H9 (cell line): ENCODE measurements around the gene CFAP45. TPM values are rescaled to one million over a fixed set of nuclear protein-coding genes. Genes with fewer than 3 reads are reported as not detected.

Experiments
- DNase-seq: peaks from one replicate; pipeline ENCODE4 v3.0.0-alpha.2; 2017
- H2AFZ ChIP-seq: one replicate; pipeline ENCODE4 v1.6.1; 2013; ENCODE audit warnings: mild to moderate bottlenecking, low read length, control low read depth, moderate library complexity
- H2AK5ac ChIP-seq: 2 replicates; pipeline ENCODE4 v1.6.1; 2013; ENCODE audit warnings: low read length, control low read depth, mixed read lengths; ENCODE audit not compliant: insufficient read length
- H2BK120ac ChIP-seq: one replicate; pipeline ENCODE4 v1.6.1; 2013; ENCODE audit warnings: low read depth, mild to moderate bottlenecking, low read length, control low read depth, inconsistent platforms; ENCODE audit not compliant: poor library complexity, severe bottlenecking
- H2BK12ac ChIP-seq: 2 replicates; pipeline ENCODE4 v1.6.1; 2013; ENCODE audit warnings: low read length, control low read depth, mixed read lengths, low read depth; ENCODE audit not compliant: insufficient read length
- H2BK15ac ChIP-seq: 2 replicates; pipeline ENCODE4 v1.6.1; 2013; ENCODE audit warnings: low read depth, low read length, control low read depth
- H2BK20ac ChIP-seq: one replicate; pipeline ENCODE4 v1.6.1; 2013; ENCODE audit warnings: low read depth, mild to moderate bottlenecking, low read length, control low read depth, inconsistent platforms; ENCODE audit not compliant: poor library complexity, severe bottlenecking
- H2BK5ac ChIP-seq: 2 replicates; pipeline ENCODE4 v1.6.1; 2013; ENCODE audit warnings: low read length, control low read depth, mixed read lengths; ENCODE audit not compliant: insufficient read length
- H3K14ac ChIP-seq: 2 replicates; pipeline ENCODE4 v1.6.1; 2013; ENCODE audit warnings: low read length, control low read depth; ENCODE audit not compliant: insufficient read depth
- H3K18ac ChIP-seq: 2 replicates; pipeline ENCODE4 v1.6.1; 2013; ENCODE audit warnings: low read depth, mild to moderate bottlenecking, mixed read lengths, low read length, control low read depth; ENCODE audit not compliant: insufficient read length
- H3K23ac ChIP-seq: 2 replicates; pipeline ENCODE4 v1.6.1; 2013; ENCODE audit warnings: low read length, control low read depth, mixed read lengths, low read depth; ENCODE audit not compliant: insufficient read length
- H3K23me2 ChIP-seq: 2 replicates; pipeline ENCODE4 v1.6.1; 2013; ENCODE audit warnings: low read depth, mild to moderate bottlenecking, mixed read lengths, low read length, control low read depth; ENCODE audit not compliant: insufficient read length, poor library complexity, severe bottlenecking
- H3K27ac ChIP-seq: 2 replicates; pipeline ENCODE4 v1.5.1; 2013; ENCODE audit warnings: low read length, control low read depth, mixed read lengths, low read depth; ENCODE audit not compliant: insufficient read length
- H3K27me3 ChIP-seq: 2 replicates; pipeline ENCODE4 v1.6.1; 2013; ENCODE audit warnings: low read length, control low read depth, inconsistent platforms; ENCODE audit not compliant: insufficient read depth
- H3K4ac ChIP-seq: 2 replicates; pipeline ENCODE4 v1.6.1; 2013; ENCODE audit warnings: low read depth, mild to moderate bottlenecking, control low read depth, inconsistent platforms, low read length, moderate library complexity
- H3K4me1 ChIP-seq: 2 replicates; pipeline ENCODE4 v1.6.1; 2013; ENCODE audit warnings: low read length, control low read depth, inconsistent platforms; ENCODE audit not compliant: insufficient read depth
- H3K4me2 ChIP-seq: 2 replicates; pipeline ENCODE4 v1.6.1; 2013; ENCODE audit warnings: low read length, control low read depth, mixed read lengths; ENCODE audit not compliant: insufficient read length, insufficient read depth
- H3K56ac ChIP-seq: 2 replicates; pipeline ENCODE4 v1.6.1; 2013; ENCODE audit warnings: low read depth, mild to moderate bottlenecking, mixed read lengths, low read length, control low read depth; ENCODE audit not compliant: insufficient read length
- H3K79me1 ChIP-seq: 2 replicates; pipeline ENCODE4 v1.6.1; 2013; ENCODE audit warnings: low read depth, mild to moderate bottlenecking, moderate library complexity, low read length, control low read depth, inconsistent platforms; ENCODE audit not compliant: insufficient read depth, poor library complexity, severe bottlenecking
- H3K79me2 ChIP-seq: 2 replicates; pipeline ENCODE4 v1.6.1; 2013; ENCODE audit warnings: low read length, control low read depth, inconsistent platforms; ENCODE audit not compliant: insufficient read depth
- H3K9ac ChIP-seq: 2 replicates; pipeline ENCODE4 v1.6.1; 2013; ENCODE audit warnings: low read length, control low read depth, mixed read lengths; ENCODE audit not compliant: insufficient read length; ENCODE audit errors: extremely low read depth
- H3K9me3 ChIP-seq: one replicate; pipeline ENCODE4 v1.6.1; 2013; ENCODE audit warnings: low read depth, low read length, inconsistent platforms; ENCODE audit not compliant: control insufficient read depth
- H3T11ph ChIP-seq: one replicate; pipeline ENCODE4 v1.6.1; 2013; ENCODE audit warnings: mild to moderate bottlenecking, low read length, control low read depth, inconsistent platforms
- H4K20me1 ChIP-seq: one replicate; pipeline ENCODE4 v1.6.1; 2013; ENCODE audit not compliant: control insufficient read depth, insufficient read length, insufficient read depth
- H4K5ac ChIP-seq: 2 replicates; pipeline ENCODE4 v1.6.1; 2013; ENCODE audit warnings: low read depth, mild to moderate bottlenecking, mixed read lengths, low read length, control low read depth; ENCODE audit not compliant: insufficient read length
- H4K8ac ChIP-seq: replicated peaks from 2 replicates; pipeline ENCODE4 v1.6.1; 2013; ENCODE audit warnings: low read length, control low read depth, mixed read lengths, low read depth; ENCODE audit not compliant: insufficient read length
- H4K91ac ChIP-seq: 2 replicates; pipeline ENCODE4 v1.6.1; 2013; ENCODE audit warnings: low read depth, mild to moderate bottlenecking, moderate library complexity, mixed read lengths, low read length, control low read depth; ENCODE audit not compliant: insufficient read length
- H3K27ac Mint-ChIP-seq, 3 experiments: 2 replicates in 2 of 3; 3 replicates in 1 of 3; pipeline ENCODE4 v1.8.0; 2020 to 2021; ENCODE audit warnings: mixed read lengths in 3 of 3, mild to moderate bottlenecking in 1 of 3, moderate library complexity in 1 of 3
- H3K27me3 Mint-ChIP-seq: 2 replicates; pipeline ENCODE4 v1.8.0; 2021; ENCODE audit warnings: low read depth, mild to moderate bottlenecking, moderate library complexity, mixed read lengths
- H3K36me3 Mint-ChIP-seq, 3 experiments: 2 replicates in 2 of 3; 3 replicates in 1 of 3; pipeline ENCODE4 v1.8.0; 2020 to 2021; ENCODE audit warnings: low read depth in 3 of 3, mixed read lengths in 3 of 3; ENCODE audit not compliant: insufficient read depth in 1 of 3
- H3K4me1 Mint-ChIP-seq, 2 experiments: 2 replicates each; pipeline ENCODE4 v1.8.0; 2020; ENCODE audit warnings: mixed read lengths in 2 of 2
- H3K4me3 Mint-ChIP-seq, 2 experiments: 2 replicates in 1 of 2; 3 replicates in 1 of 2; pipeline ENCODE4 v1.8.0; 2020 to 2021; ENCODE audit warnings: mild to moderate bottlenecking in 2 of 2, mixed read lengths in 2 of 2, moderate library complexity in 1 of 2
- H3K9me3 Mint-ChIP-seq, 2 experiments: 2 replicates in 1 of 2; 3 replicates in 1 of 2; pipeline ENCODE4 v1.8.0; 2020; ENCODE audit warnings: mild to moderate bottlenecking in 2 of 2, mixed read lengths in 2 of 2, moderate library complexity in 1 of 2
- WGBS: extraction: QIAGEN DNeasy Blood & Tissue Kit; methylation state at CpG from one replicate; pipeline ENCODE4 v1.1.7; 2013; ENCODE audit warnings: missing lambda C conversion rate, low lambda C conversion rate, mixed read lengths; ENCODE audit not compliant: insufficient read length; ENCODE audit errors: extremely low coverage; 5-methylcytosine and 5-hydroxymethylcytosine counted together
- total RNA-seq: library from RNA; stranded (reverse); gene quantifications from 2 replicates; pipeline ENCODE4 v1.2.1, GENCODE V29; 2021
- TF ChIP-seq, protein P1 (sequence below): fragments of 200-600 bp; sonication (generic); conservative IDR thresholded peaks from 3 replicates; pipeline ENCODE4 v1.8.0; 2021; ENCODE audit warnings: antibody characterized with exemption, mild to moderate bottlenecking

Gene CFAP45
- total RNA-seq, 1 experiment from 2014 or later: 0.85 TPM

DNA sequence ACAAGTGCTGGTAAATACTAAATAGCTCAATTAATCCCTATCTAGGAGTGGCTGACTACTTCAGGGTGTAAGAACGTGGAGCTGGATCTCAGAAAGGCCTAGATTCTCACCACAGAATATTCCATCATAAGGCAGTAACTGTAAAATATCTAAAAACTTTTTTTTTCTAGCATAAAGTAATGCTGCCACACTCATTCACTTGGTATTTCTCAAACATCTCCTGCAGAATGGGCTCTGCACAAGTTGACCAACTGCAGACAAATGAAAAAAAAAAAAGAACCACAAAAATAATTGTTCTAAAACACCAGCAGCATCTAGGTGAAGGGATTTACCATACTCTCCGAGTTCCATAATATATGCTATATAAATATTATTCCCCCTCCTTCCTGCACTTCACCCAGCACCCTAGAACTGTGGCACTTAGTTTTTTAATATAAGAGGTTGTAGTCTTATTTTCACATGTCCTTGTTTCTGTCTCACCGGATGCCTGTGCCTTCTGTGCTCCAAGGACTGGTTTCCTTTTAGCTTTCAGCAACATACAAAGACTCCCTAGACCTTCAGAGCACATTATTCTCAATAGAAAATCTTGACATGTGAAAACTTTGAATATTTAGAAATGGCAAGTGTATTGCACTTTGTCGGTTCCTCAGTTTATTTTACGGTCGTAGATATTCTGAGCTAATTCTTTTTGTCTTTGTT, 46.4 kb downstream of the CFAP45 start:
- Histone ChIP-seq H2BK15ac (no peak overlapping the region), H4K5ac (no peak overlapping the region), H3K9ac (no peak overlapping the region), H3K27me3 (peaks cover 6% of the 10 kb centered on the region; the same call in 1 of the 2 replicates), H3K9me3 (no peaks in the 10 kb centered on the region), H3K79me1 (no peaks in the 10 kb centered on the region), H2BK20ac (no peak overlapping the region), H3K4me1 (no peaks in the 10 kb centered on the region), H4K91ac (no peak overlapping the region), H2BK5ac (no peak overlapping the region), H2AFZ (no peak overlapping the region), H3T11ph (no peak overlapping the region), H4K20me1 (no peaks in the 10 kb centered on the region), H3K23ac (no peak overlapping the region), H4K8ac (no peak overlapping the region), H2BK12ac (no peak overlapping the region), H3K14ac (no peak overlapping the region), H3K56ac (no peak overlapping the region), H3K4me2 (peak overlapping the region; percentile 49), H3K23me2 (peaks cover 6% of the 10 kb centered on the region), H2AK5ac (no peak overlapping the region), H2BK120ac (no peak overlapping the region), H3K4ac (no peak overlapping the region), H3K27ac (no peak overlapping the region), H3K18ac (no peak overlapping the region), H3K79me2 (no peaks in the 10 kb centered on the region)
- Mint-ChIP-seq H3K27me3 (peaks cover 50% of the 10 kb centered on the region), H3K4me1 (peaks cover 6 to 10% of the 10 kb centered on the region in 2 experiments), H3K4me3 (peak overlapping the region; percentile 73 to 93), H3K36me3 (no peaks in the 10 kb centered on the region), H3K9me3 (no peaks in the 10 kb centered on the region), H3K27ac (no peak overlapping the region)
- TF ChIP-seq, protein P1, sequence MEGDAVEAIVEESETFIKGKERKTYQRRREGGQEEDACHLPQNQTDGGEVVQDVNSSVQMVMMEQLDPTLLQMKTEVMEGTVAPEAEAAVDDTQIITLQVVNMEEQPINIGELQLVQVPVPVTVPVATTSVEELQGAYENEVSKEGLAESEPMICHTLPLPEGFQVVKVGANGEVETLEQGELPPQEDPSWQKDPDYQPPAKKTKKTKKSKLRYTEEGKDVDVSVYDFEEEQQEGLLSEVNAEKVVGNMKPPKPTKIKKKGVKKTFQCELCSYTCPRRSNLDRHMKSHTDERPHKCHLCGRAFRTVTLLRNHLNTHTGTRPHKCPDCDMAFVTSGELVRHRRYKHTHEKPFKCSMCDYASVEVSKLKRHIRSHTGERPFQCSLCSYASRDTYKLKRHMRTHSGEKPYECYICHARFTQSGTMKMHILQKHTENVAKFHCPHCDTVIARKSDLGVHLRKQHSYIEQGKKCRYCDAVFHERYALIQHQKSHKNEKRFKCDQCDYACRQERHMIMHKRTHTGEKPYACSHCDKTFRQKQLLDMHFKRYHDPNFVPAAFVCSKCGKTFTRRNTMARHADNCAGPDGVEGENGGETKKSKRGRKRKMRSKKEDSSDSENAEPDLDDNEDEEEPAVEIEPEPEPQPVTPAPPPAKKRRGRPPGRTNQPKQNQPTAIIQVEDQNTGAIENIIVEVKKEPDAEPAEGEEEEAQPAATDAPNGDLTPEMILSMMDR: no peak
- WGBS: no CpG with 5 or more reads among the region's 6 CpGs
- no peak for DNase-seq
